GM19193 (cell line): ENCODE results near the gene SPAG9.

Experiments
- POLR2A ChIP-seq: IDR thresholded peaks from 4 replicates; pipeline ENCODE4 v1.6.1; 2011; ENCODE audit not compliant: insufficient read depth, insufficient read length; ENCODE audit errors: extremely low read depth

Gene SPAG9

DNA sequence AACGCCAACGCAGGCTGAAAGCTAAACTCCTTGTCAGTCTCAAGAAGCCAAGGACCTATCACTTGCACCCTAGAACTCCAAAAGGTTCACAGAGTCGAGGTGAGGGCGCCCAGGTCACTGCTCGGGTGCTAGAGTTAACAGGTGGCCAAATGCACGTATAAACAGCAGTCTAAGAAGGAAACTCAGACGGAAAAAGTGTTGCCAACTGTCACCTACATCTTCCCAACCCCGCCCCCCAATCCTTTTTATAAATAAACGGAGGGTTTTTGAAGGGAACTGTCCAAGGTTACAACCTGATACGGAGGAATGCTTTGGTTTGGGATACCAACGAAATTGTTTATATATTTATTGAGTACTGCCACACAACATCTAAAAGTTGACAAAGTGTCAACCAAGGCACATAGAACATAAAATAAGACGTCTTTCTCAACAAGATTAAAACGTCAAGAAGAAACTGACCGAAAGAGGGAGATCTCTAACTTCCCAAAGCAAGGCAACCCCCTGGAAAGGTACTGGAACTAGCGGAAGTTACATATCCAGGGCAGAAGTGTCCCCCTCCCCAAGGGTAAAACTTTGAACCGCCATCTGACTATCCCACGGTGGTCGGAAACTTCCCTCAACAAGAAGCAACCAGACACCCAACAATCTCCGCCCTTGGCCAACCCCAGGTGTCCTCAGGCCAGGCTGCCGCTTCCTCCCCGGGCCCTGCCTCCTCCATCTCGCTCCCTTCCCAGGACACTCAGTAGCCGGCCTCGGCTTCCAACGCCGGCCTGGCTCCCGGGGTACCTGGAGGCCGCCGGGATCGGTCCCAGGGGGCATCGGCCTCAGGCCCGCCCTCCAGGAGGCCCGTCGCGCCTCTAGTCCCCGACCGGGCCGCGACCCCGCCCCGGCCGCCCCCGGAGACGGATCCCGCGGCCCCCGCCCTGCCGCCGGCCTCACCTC, 982 bp downstream of the SPAG9 start:
- TF ChIP-seq POLR2A = no peak

DNA sequence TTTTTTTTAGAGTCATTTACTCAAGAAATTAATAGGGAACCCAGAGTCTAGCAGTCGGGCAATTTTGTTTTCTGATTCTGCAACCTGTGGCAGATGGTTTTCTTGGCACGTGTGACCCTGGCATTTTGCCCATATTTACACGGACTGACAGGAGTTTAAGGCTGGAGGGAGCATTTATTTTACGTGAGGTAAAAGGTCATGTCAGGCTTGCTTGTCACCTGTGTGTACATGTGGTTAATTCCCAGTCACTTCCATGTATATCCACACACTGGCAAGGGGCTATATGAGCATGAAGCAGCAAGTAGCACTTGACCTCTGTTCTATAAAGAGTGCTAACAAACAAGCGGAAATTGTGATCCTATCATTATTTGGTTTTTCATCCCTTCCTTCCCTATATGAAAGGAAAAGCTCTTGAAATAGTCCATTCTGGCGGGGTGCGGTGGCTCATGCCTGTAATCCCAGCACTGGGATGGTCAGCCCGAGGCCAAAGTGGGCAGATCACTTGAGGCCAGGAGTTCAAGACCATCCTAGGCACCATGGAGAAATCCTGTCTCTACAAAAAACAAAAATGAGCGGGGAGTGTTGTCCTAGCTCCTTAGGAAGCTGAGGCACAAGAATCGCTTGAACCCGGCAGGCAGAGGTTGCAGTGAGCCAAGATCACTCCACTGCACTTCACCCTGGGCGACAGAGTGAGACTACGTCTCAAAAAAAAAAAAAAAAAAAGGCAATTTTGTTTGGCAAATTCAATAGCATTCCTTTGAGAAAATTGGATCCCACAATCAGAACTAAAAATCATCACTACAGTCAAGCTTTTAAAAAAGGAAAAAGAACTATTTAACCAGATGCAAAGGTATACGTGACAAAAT, 2.1 kb downstream of the SPAG9 start:
- no peak for TF ChIP-seq POLR2A

DNA sequence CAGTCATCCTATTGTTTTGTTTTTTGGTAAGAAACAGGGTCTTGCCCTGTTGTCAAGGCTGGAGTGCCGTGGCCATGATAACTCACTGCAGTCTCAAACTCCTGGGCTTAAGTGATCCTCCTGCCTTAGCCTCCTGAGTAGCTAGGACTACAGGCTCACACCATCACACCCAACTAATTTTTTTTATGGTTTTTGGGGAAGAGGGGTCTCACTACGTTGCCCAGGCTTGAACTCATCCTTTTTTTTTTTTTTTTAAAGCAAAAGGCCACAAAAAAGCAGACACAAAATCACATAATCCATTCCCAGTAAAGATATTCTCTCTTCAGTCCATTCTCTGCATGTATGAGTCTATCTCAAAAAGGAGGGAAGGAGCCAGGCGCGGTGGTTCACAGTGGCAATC, 5.5 kb downstream of the SPAG9 start:
- no peak for TF ChIP-seq POLR2A

DNA sequence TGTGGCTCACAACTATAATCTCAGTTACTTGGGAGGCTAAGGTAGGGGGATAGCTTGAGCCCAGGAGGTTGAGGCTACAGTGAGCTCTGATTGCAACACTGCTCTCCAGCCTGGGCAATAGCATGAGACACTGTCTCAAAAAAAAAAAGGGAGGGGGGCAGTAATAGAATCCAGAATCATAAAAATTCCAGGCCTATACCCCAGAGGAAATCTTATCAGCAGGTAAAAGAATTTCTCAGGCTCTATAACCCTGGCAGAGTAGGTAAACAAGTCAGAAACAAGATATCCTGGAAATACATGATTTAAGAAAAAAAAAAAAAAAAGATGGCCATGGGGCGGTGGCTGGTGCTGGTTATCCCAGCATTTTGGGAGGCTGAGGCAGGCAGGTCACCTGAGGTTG, 12.9 kb downstream of the SPAG9 start:
- TF ChIP-seq POLR2A = no peak

DNA sequence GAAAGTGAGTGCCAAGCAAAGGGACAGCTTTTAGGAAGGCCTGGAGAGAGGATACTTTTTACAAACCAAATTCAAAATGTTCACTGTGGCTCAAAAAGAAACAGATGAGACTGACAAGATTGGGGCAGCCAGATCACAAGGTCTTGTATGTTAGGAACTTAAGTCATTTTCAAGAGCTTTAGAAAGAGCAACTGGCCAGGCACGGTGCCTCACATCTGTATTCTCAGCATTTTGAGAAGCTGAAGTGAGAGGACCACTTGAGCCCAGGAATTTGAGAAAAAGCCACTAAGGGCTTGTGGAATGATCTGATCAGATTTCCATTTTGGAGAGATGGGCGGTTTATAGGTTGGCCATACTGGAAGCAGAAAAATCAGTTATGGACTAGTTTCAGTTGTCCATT, 17.2 kb downstream of the SPAG9 start:
- TF ChIP-seq POLR2A = no peak

DNA sequence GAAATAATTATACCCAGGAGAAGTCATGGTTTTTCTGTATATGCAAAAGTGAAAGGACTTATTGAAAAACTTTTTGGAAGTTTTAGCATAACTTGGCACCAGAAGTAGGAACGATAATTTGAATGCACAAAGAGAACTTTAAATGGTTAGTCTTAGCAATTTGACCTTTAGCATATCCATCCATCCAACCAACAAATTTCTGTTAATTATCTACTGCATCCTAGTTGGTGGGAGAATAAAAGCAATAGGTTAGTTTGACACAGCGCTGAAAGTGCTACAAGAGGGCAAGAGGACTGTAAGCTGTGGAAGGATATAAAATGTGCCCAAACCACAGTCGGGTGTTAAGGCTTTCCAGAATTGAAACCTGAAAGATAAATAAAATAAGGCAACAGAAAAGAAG, 17.6 kb downstream of the SPAG9 start:
- no peak for TF ChIP-seq POLR2A

DNA sequence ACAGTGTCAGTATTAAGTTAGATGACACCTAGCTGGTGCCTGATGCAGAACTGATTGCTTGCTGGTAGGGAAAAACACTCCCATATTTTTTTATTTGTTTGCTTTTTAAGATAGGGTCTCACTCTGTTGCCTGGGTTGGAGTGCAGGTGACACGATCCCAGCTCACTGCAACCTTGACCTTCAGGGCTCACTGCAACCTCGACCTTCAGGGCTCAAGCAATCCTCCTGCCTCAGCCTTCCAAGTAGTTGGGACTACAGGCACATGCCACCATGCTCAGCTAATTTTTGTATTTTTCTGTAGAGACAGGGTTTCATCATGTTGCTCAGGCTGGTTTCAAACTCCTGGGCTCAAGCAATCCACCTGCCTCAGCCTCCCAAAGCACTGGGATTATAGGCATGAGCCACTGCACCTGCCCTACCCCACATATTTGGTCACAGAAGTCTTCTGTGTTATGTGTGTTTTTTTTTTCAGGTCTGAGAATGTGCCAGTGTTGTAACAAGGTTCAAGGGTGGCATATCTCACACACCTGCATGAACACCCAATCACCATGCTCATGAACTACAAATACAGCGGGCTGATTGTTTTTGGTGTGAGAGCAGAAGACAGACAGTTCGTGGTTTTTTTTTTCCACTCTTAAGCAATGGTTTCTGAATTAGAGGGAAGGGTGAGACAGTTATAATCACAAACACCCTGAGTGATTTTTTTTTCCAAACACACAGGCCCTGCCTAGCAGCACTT, 22.8 kb downstream of the SPAG9 start:
- TF ChIP-seq POLR2A = no peak

DNA sequence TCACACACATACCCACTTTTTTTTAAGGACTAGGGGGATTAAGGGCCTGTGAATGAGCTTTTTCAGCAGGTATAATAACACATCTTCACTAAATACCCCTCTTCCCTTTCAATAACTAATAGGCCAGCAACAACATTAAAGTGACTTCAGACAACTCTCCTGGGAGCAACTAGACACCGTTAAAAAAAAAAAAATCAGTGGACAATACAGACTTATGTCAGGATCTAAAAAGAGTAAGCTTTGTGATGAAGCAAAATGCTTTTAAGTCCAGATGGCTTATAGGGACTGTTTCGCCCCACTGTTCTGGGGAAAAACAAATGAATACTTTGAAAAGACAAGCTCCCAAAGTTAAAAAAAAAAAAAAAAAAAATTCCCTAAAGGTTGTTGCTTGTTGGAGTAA, 29.0 kb downstream of the SPAG9 start:
- no peak for TF ChIP-seq POLR2A

DNA sequence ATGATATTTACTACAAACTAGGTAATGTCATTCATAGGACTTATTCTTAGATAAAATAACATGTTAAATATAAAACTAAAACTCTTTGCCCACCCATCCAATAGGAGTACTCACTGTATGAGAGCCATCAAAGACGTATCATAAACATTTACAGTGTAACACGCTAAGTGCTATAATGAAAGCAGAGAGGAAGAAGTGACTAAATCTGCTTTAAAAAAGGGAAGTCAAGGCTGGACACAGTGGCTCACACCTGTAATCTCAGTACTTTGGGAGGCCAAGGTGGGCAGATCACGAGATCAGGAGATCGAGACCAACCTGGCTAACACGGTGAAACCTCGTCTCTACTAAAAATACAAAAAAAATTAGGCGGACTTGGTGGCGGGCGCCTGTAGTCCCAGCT, 32.4 kb downstream of the SPAG9 start:
- no peak for TF ChIP-seq POLR2A

DNA sequence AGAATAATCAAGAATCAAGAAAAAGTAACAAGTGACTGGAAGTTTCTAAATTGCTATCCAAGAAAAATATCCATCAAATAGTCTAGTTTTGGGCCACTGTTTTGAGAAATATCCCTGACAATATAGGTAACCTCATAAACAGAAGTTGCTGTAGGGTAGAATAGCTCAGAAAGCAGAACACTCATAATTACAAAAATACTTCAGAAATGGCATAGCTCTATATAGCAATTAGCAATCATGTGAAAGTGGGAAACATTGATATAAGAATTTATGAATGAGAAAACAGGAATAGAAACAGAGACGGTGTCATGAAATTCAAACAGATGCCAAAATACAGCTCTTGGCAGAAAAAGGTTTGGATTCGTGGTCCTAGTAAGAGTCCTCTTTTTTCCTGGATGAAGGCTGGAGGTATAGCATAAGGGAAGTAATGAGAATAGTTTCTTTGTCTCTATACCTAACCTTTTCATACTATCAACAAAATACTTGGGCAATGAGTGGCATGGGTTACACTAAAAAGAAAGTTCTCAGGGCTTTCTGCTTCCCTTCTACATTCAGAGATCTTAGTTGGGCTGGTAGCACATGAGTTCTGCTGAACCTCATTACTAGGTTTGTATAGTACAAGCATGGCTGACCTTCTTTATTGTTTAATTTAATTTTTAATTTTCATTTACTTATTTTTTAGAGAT, 33.5 kb downstream of the SPAG9 start:
- no peak for TF ChIP-seq POLR2A

DNA sequence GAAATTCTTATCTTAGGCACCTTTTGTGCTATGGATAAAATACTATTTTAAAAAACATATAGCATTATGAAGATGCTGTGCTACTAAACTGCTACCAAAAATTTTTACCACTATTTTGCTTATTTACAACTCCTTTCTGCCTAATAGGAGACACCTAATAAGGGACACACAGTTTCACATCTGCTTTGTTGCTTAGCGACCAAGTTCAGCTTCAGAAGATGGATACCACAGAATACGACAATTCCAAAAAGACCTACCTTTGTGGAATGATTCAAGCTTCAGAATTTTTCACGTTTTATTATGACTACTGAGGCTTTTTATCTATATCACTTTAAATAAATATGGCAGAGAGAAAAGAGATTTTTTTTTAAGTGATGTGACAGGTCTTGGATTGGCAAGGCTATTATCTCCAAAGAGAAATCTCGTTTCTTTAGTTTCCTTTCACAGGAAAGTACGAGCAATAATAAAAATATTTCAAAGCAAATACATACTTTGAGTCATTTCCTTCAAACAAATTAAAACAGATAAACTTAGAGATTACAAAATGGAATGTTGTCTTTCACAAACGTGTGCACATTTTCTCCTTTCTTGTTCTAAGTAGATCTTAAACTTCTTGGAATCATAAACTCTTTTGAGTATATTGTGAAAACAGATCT, 35.4 kb downstream of the SPAG9 start:
- TF ChIP-seq POLR2A = no peak

DNA sequence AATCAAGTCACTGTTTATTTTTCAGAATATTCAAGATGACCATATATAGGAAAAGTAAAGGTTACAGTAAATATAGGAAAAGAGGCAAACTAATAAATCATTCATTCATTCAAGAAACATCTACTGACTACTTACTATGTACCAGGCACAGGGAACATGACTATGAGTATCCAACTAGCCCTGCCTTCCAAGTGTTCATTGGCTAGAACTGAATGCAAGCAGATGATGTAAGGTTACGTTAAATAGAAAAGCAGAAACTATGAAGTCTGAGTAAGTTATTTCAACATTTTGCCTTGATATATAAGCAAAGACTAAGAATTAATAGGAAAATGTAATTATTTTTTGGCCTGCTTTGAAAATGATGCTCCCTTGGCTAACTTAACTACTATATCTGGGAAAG, 36.7 kb downstream of the SPAG9 start:
- TF ChIP-seq POLR2A = no peak

DNA sequence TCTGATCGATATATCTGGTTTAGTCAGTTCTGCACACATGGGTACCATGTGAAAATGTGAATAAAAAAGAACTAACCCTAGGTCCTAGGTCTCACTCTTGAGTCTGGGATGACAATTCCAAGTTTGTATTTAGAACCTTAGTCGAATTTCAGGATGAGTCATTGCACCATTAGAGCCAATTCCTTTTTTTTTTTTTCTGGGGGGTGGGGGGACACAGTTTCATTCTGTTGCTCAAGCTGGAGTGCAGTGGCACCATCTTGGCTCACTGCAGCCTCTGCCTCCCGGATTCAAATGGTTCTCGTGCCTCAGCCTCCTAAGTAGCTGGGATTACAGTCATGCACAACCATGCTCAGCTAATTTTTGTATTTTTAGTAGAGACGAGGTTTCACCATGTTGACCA, 41.6 kb downstream of the SPAG9 start:
- no peak for TF ChIP-seq POLR2A

DNA sequence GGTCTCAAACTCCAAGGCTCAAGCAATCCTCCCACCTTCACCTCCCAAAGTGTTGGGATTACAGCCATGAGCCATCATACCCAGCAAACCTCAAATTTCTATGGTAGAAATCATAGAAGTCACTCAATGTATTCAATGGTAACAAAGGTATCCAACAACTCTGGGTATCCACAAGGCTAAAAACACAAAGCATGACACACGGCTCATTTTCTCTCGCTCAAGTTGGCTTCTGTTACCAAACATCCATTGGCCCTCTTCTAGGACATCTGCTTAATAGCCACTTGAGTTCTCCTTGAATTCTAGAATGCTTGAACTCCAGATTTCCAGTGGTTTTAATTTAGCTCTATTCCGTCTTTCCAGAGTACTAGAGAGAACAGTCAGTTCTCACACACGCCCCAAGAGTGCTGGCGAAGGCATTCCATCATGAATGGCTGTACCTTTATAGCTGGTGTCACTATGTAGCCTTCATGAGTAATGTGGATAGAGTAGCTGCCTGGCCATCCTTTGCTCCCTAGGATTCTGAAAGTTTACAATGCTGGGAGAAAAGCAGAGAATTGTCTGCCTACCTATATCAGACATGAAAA, 42.6 kb downstream of the SPAG9 start:
- TF ChIP-seq POLR2A = no peak

DNA sequence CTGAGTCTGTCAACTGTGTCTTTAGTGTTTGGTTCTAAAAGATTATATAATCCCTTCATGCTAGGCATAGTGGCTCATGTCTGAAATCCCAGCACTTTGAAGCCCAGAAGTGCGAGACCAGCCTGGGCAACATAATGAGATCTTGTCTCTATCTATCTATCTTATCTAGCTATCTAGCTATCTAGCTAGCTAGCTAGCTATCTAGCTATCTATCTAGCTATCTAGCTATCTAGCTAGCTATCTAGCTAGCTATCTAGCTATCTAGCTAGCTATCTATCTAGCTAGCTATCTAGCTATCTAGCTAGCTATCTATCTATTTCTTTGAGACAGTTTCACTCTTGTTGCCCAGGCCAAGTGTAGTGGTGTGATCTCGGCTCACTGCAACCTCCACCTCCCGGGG, 43.8 kb downstream of the SPAG9 start:
- TF ChIP-seq POLR2A = no peak

DNA sequence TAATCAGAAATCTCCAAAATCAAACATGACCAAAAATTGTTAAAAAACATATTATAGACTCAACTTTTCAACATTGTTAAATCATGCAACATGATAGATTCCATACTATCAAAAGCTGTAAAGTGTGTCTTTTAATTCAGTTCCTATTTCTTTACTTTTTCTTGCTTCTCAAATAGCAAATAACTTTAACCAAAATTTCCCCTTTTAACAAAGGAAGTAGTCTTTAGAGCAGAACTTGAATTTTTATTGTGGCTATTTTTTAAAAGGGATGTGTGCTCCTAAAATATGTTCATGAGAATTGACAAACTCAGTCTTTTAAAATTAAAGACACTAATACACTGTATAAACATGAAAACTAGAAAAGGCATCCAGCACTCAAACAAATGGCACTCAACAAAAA, 49.1 kb downstream of the SPAG9 start:
- TF ChIP-seq POLR2A = no peak
